Uterine smooth muscle cell (primary cell): ENCODE data around the gene DEFB128. TPM values are rescaled to one million over a fixed set of nuclear protein-coding genes. Genes with fewer than 3 reads are reported as not detected.

Source experiments
- total RNA-seq: library from RNA; depleted of rRNA; stranded (reverse); fragments of >200 nt; gene quantifications from 2 replicates; pipeline ENCODE4 v1.2.3, GENCODE V29; 2014

Gene DEFB128
- total RNA-seq = not detected in 2 replicates

GRCh38 chr20:189611-190010, at the start of gene DEFB128:
Gene DEFB128, minus strand, starts transcription at chr20:189711. Its CDS starts 88 bp downstream, at chr20:189623.

GRCh38 chr20:226958-227357, 37.4 kb upstream of the DEFB128 start, which contains the start of gene DEFB129:
Gene DEFB129, plus strand, starts transcription at chr20:227258. Its CDS starts 31 bp downstream, at chr20:227289.

GRCh38 chr20:157154-157553, 32.4 kb downstream of the DEFB128 start, which contains the start of gene DEFB127:
Gene DEFB127, plus strand, starts transcription at chr20:157454. Its CDS starts 91 bp downstream, at chr20:157545.

GRCh38 chr20:142290-142689, 47.2 kb downstream of the DEFB128 start, which contains the start of gene DEFB126:
Gene DEFB126, plus strand, starts transcription at chr20:142590. Its CDS starts 39 bp downstream, at chr20:142629.

Other genes starting within 250 kb of the DEFB128 start
- not detected in 2 replicates for gene DEFB125, start 102.0 kb downstream of the DEFB128 start, total RNA-seq
- gene DEFB126, start 47.1 kb downstream of the DEFB128 start, total RNA-seq = not detected in 2 replicates
- not detected in 2 replicates for gene DEFB127, start 32.3 kb downstream of the DEFB128 start, total RNA-seq
- not detected in 2 replicates for gene DEFB129, start 37.5 kb upstream of the DEFB128 start, total RNA-seq
- not detected in 2 replicates for gene DEFB132, start 68.0 kb upstream of the DEFB128 start, total RNA-seq
- gene C20orf96, start 101.0 kb upstream of the DEFB128 start, total RNA-seq = 3.1 and 4.4 TPM in 2 replicates
- gene ZCCHC3, start 107.9 kb upstream of the DEFB128 start, total RNA-seq = 13.9 and 14.1 TPM in 2 replicates
- 5.8 and 9.9 TPM in 2 replicates for gene SOX12, start 135.8 kb upstream of the DEFB128 start, total RNA-seq
- 35.2 and 44.0 TPM in 2 replicates for gene NRSN2, start 157.4 kb upstream of the DEFB128 start, total RNA-seq
- gene TRIB3, start 191.0 kb upstream of the DEFB128 start, total RNA-seq = 152 and 266 TPM in 2 replicates
- gene RBCK1, start 218.6 kb upstream of the DEFB128 start, total RNA-seq = 75.1 and 114 TPM in 2 replicates